H9 (cell line): Measurements from ENCODE around the gene DOCK1. TPM values are rescaled to one million over a fixed set of nuclear protein-coding genes. Genes with fewer than 3 reads are reported as not detected.

Experiments used
- DNase-seq: peaks from one replicate; pipeline ENCODE4 v3.0.0-alpha.2; 2017
- H2AFZ ChIP-seq: one replicate; pipeline ENCODE4 v1.6.1; 2013; ENCODE audit warnings: mild to moderate bottlenecking, low read length, control low read depth, moderate library complexity
- H2AK5ac ChIP-seq: 2 replicates; pipeline ENCODE4 v1.6.1; 2013; ENCODE audit warnings: low read length, control low read depth, mixed read lengths; ENCODE audit not compliant: insufficient read length
- H2BK120ac ChIP-seq: one replicate; pipeline ENCODE4 v1.6.1; 2013; ENCODE audit warnings: low read depth, mild to moderate bottlenecking, low read length, control low read depth, inconsistent platforms; ENCODE audit not compliant: poor library complexity, severe bottlenecking
- H2BK12ac ChIP-seq: 2 replicates; pipeline ENCODE4 v1.6.1; 2013; ENCODE audit warnings: low read length, control low read depth, mixed read lengths, low read depth; ENCODE audit not compliant: insufficient read length
- H2BK15ac ChIP-seq: 2 replicates; pipeline ENCODE4 v1.6.1; 2013; ENCODE audit warnings: low read depth, low read length, control low read depth
- H2BK20ac ChIP-seq: one replicate; pipeline ENCODE4 v1.6.1; 2013; ENCODE audit warnings: low read depth, mild to moderate bottlenecking, low read length, control low read depth, inconsistent platforms; ENCODE audit not compliant: poor library complexity, severe bottlenecking
- H2BK5ac ChIP-seq: 2 replicates; pipeline ENCODE4 v1.6.1; 2013; ENCODE audit warnings: low read length, control low read depth, mixed read lengths; ENCODE audit not compliant: insufficient read length
- H3K14ac ChIP-seq: 2 replicates; pipeline ENCODE4 v1.6.1; 2013; ENCODE audit warnings: low read length, control low read depth; ENCODE audit not compliant: insufficient read depth
- H3K18ac ChIP-seq: 2 replicates; pipeline ENCODE4 v1.6.1; 2013; ENCODE audit warnings: low read depth, mild to moderate bottlenecking, mixed read lengths, low read length, control low read depth; ENCODE audit not compliant: insufficient read length
- H3K23ac ChIP-seq: 2 replicates; pipeline ENCODE4 v1.6.1; 2013; ENCODE audit warnings: low read length, control low read depth, mixed read lengths, low read depth; ENCODE audit not compliant: insufficient read length
- H3K23me2 ChIP-seq: 2 replicates; pipeline ENCODE4 v1.6.1; 2013; ENCODE audit warnings: low read depth, mild to moderate bottlenecking, mixed read lengths, low read length, control low read depth; ENCODE audit not compliant: insufficient read length, poor library complexity, severe bottlenecking
- H3K27ac ChIP-seq: 2 replicates; pipeline ENCODE4 v1.5.1; 2013; ENCODE audit warnings: low read length, control low read depth, mixed read lengths, low read depth; ENCODE audit not compliant: insufficient read length
- H3K27me3 ChIP-seq: 2 replicates; pipeline ENCODE4 v1.6.1; 2013; ENCODE audit warnings: low read length, control low read depth, inconsistent platforms; ENCODE audit not compliant: insufficient read depth
- H3K4ac ChIP-seq: 2 replicates; pipeline ENCODE4 v1.6.1; 2013; ENCODE audit warnings: low read depth, mild to moderate bottlenecking, control low read depth, inconsistent platforms, low read length, moderate library complexity
- H3K4me1 ChIP-seq: 2 replicates; pipeline ENCODE4 v1.6.1; 2013; ENCODE audit warnings: low read length, control low read depth, inconsistent platforms; ENCODE audit not compliant: insufficient read depth
- H3K4me2 ChIP-seq: 2 replicates; pipeline ENCODE4 v1.6.1; 2013; ENCODE audit warnings: low read length, control low read depth, mixed read lengths; ENCODE audit not compliant: insufficient read length, insufficient read depth
- H3K56ac ChIP-seq: 2 replicates; pipeline ENCODE4 v1.6.1; 2013; ENCODE audit warnings: low read depth, mild to moderate bottlenecking, mixed read lengths, low read length, control low read depth; ENCODE audit not compliant: insufficient read length
- H3K79me1 ChIP-seq: 2 replicates; pipeline ENCODE4 v1.6.1; 2013; ENCODE audit warnings: low read depth, mild to moderate bottlenecking, moderate library complexity, low read length, control low read depth, inconsistent platforms; ENCODE audit not compliant: insufficient read depth, poor library complexity, severe bottlenecking
- H3K79me2 ChIP-seq: 2 replicates; pipeline ENCODE4 v1.6.1; 2013; ENCODE audit warnings: low read length, control low read depth, inconsistent platforms; ENCODE audit not compliant: insufficient read depth
- H3K9ac ChIP-seq: 2 replicates; pipeline ENCODE4 v1.6.1; 2013; ENCODE audit warnings: low read length, control low read depth, mixed read lengths; ENCODE audit not compliant: insufficient read length; ENCODE audit errors: extremely low read depth
- H3K9me3 ChIP-seq: one replicate; pipeline ENCODE4 v1.6.1; 2013; ENCODE audit warnings: low read depth, low read length, inconsistent platforms; ENCODE audit not compliant: control insufficient read depth
- H3T11ph ChIP-seq: one replicate; pipeline ENCODE4 v1.6.1; 2013; ENCODE audit warnings: mild to moderate bottlenecking, low read length, control low read depth, inconsistent platforms
- H4K20me1 ChIP-seq: one replicate; pipeline ENCODE4 v1.6.1; 2013; ENCODE audit not compliant: control insufficient read depth, insufficient read length, insufficient read depth
- H4K5ac ChIP-seq: 2 replicates; pipeline ENCODE4 v1.6.1; 2013; ENCODE audit warnings: low read depth, mild to moderate bottlenecking, mixed read lengths, low read length, control low read depth; ENCODE audit not compliant: insufficient read length
- H4K8ac ChIP-seq: replicated peaks from 2 replicates; pipeline ENCODE4 v1.6.1; 2013; ENCODE audit warnings: low read length, control low read depth, mixed read lengths, low read depth; ENCODE audit not compliant: insufficient read length
- H4K91ac ChIP-seq: 2 replicates; pipeline ENCODE4 v1.6.1; 2013; ENCODE audit warnings: low read depth, mild to moderate bottlenecking, moderate library complexity, mixed read lengths, low read length, control low read depth; ENCODE audit not compliant: insufficient read length
- H3K27ac Mint-ChIP-seq, 3 experiments: 2 replicates in 2 of 3; 3 replicates in 1 of 3; pipeline ENCODE4 v1.8.0; 2020 to 2021; ENCODE audit warnings: mixed read lengths in 3 of 3, mild to moderate bottlenecking in 1 of 3, moderate library complexity in 1 of 3
- H3K27me3 Mint-ChIP-seq: 2 replicates; pipeline ENCODE4 v1.8.0; 2021; ENCODE audit warnings: low read depth, mild to moderate bottlenecking, moderate library complexity, mixed read lengths
- H3K36me3 Mint-ChIP-seq, 3 experiments: 2 replicates in 2 of 3; 3 replicates in 1 of 3; pipeline ENCODE4 v1.8.0; 2020 to 2021; ENCODE audit warnings: low read depth in 3 of 3, mixed read lengths in 3 of 3; ENCODE audit not compliant: insufficient read depth in 1 of 3
- H3K4me1 Mint-ChIP-seq, 2 experiments: 2 replicates each; pipeline ENCODE4 v1.8.0; 2020; ENCODE audit warnings: mixed read lengths in 2 of 2
- H3K4me3 Mint-ChIP-seq, 2 experiments: 2 replicates in 1 of 2; 3 replicates in 1 of 2; pipeline ENCODE4 v1.8.0; 2020 to 2021; ENCODE audit warnings: mild to moderate bottlenecking in 2 of 2, mixed read lengths in 2 of 2, moderate library complexity in 1 of 2
- H3K9me3 Mint-ChIP-seq, 2 experiments: 2 replicates in 1 of 2; 3 replicates in 1 of 2; pipeline ENCODE4 v1.8.0; 2020; ENCODE audit warnings: mild to moderate bottlenecking in 2 of 2, mixed read lengths in 2 of 2, moderate library complexity in 1 of 2
- CTCF ChIP-seq: fragments of 200-600 bp; sonication (generic); conservative IDR thresholded peaks from 3 replicates; pipeline ENCODE4 v1.8.0; 2021; ENCODE audit warnings: antibody characterized with exemption, mild to moderate bottlenecking
- WGBS: extraction: QIAGEN DNeasy Blood & Tissue Kit; methylation state at CpG from one replicate; pipeline ENCODE4 v1.1.7; 2013; ENCODE audit warnings: missing lambda C conversion rate, low lambda C conversion rate, mixed read lengths; ENCODE audit not compliant: insufficient read length; ENCODE audit errors: extremely low coverage; 5-methylcytosine and 5-hydroxymethylcytosine counted together
- total RNA-seq: library from RNA; stranded (reverse); gene quantifications from 2 replicates; pipeline ENCODE4 v1.2.1, GENCODE V29; 2021

DOCK1 gene
- total RNA-seq, 1 experiment from 2014 or later, result 57.0 TPM

- Histone ChIP-seq H2BK5ac (no peak overlapping the region), H2BK15ac (no peak overlapping the region), H3K23ac (no peak overlapping the region), H3K23me2 (peaks cover 6% of the 10 kb centered on the region), H3K9ac (no peak overlapping the region), H2AFZ (no peak overlapping the region), H3K18ac (no peak overlapping the region), H3K4ac (no peak overlapping the region), H4K20me1 (no peaks in the 10 kb centered on the region), H2AK5ac (no peak overlapping the region), H3K4me1 (peaks cover 3% of the 10 kb centered on the region; the same call in 1 of the 2 replicates), H2BK12ac (no peak overlapping the region), H3K56ac (no peak overlapping the region), H4K8ac (no peak overlapping the region), H2BK20ac (no peak overlapping the region), H3K14ac (no peak overlapping the region), H3K79me2 (no peaks in the 10 kb centered on the region), H3K27me3 (no peaks in the 10 kb centered on the region), H3K27ac (no peak overlapping the region), H3T11ph (no peak overlapping the region), H3K9me3 (no peaks in the 10 kb centered on the region), H3K4me2 (no peak overlapping the region), H2BK120ac (no peak overlapping the region), H4K91ac (no peak overlapping the region), H3K79me1 (no peaks in the 10 kb centered on the region), H4K5ac (no peak overlapping the region)
- Mint-ChIP-seq H3K27ac (no peak overlapping the region), H3K4me1 (peaks cover 11 to 21% of the 10 kb centered on the region in 2 experiments), H3K27me3 (no peaks in the 10 kb centered on the region), H3K9me3 (peaks cover 2 to 11% of the 10 kb centered on the region in 2 experiments; a peak in 4 of 5 replicates), H3K4me3 (no peak overlapping the region), H3K36me3 (peaks cover 4 to 12% (median 6%) of the 10 kb centered on the region in 3 experiments; a peak in 6 of 7 replicates)
- WGBS, result no CpG with 5 or more reads among the region's 10 CpGs
- DNase-seq, result no peak
- TF ChIP-seq CTCF, result no peak
Measured at GRCh38 chr10:127398971-127399365, 493.7 kb downstream of the DOCK1 start.
